Measurements from ENCODE around the gene METTL9. TPM values are rescaled to one million over a fixed set of nuclear protein-coding genes. Genes with fewer than 3 reads are reported as not detected.
A peak's percentile ranks its signal among the peaks of the same experiment; 100 is the strongest.

METTL9 gene
- total and polyA plus RNA-seq, 12 donors = 35.7 to 398 (median 212) TPM

DNA sequence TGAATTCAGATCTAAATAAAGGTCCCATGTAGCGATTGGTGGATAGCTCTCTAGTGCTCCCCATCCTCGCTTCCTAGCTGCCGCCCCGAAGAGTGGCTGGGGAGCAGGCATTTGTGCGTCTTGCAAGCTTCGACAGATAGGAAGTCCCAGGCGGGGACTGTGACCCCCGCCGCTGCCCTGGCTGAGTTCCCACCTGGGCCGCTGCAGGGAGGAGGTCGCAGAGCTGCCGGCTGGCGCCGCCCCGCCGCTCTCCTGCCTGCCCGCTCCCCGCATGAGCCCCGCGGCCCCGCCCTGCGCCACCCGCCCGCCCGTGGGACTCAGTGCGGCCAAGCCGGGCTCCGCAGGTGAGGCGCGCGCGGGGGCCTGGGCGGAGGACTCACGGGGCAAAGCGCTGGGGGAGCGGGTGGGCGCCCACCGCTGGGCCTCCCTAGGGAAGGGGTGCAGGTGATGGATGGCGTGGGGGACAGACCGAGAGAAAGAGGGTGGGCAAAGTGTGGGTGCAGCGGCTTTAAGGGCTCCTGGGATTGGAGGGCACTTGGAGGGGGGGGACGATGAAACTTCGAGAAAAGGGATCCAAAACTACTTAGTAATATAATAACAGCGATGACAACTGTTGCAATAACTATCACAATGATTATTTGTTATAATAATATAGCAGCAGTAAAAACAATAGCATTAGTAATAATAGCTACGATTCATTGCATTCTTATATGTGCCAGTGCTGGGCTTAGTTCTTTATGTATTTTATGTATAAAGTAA is 64.7 kb downstream of the METTL9 start, which contains the start of gene OTOA:
TSS of gene OTOA (plus strand) at position 80 of the 759 bp plus-strand sequence. CDS start 14,547 bp downstream, outside the sequence.
- Histone ChIP-seq H3K27ac (no peak within 1 kb of the TSS), H3K4me1 (replicated peaks in 1 of 2) (peaks cover 0 to 5% of the 10 kb centered on the region in 2 donors), H3K9me3 (replicated peaks in 1 of 3) (no peaks in the 10 kb centered on the region), H3K4me3 (peak within 1 kb of the TSS in 1 of 4 donors; percentile 48), H3K36me3 (replicated peaks in 1 of 2) (no peaks in the 10 kb centered on the region), H3K27me3 (no peaks in the 10 kb centered on the region)
- TF ChIP-seq, protein P1, sequence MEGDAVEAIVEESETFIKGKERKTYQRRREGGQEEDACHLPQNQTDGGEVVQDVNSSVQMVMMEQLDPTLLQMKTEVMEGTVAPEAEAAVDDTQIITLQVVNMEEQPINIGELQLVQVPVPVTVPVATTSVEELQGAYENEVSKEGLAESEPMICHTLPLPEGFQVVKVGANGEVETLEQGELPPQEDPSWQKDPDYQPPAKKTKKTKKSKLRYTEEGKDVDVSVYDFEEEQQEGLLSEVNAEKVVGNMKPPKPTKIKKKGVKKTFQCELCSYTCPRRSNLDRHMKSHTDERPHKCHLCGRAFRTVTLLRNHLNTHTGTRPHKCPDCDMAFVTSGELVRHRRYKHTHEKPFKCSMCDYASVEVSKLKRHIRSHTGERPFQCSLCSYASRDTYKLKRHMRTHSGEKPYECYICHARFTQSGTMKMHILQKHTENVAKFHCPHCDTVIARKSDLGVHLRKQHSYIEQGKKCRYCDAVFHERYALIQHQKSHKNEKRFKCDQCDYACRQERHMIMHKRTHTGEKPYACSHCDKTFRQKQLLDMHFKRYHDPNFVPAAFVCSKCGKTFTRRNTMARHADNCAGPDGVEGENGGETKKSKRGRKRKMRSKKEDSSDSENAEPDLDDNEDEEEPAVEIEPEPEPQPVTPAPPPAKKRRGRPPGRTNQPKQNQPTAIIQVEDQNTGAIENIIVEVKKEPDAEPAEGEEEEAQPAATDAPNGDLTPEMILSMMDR (IDR thresholded peaks at IDR 0.05) = no peak
- TF ChIP-seq POLR2A (IDR thresholded peaks at IDR 0.05) = no peak
- intact Hi-C loops (cut with DNase I) = no loop called here
- 6 to 24% (median 16%) methylated on average over 11 to 45 of the region's 45 CpGs for WGBS, 4 donors
- peak in 2 of 7 donors; percentile 19 to 30 for DNase-seq

DNA sequence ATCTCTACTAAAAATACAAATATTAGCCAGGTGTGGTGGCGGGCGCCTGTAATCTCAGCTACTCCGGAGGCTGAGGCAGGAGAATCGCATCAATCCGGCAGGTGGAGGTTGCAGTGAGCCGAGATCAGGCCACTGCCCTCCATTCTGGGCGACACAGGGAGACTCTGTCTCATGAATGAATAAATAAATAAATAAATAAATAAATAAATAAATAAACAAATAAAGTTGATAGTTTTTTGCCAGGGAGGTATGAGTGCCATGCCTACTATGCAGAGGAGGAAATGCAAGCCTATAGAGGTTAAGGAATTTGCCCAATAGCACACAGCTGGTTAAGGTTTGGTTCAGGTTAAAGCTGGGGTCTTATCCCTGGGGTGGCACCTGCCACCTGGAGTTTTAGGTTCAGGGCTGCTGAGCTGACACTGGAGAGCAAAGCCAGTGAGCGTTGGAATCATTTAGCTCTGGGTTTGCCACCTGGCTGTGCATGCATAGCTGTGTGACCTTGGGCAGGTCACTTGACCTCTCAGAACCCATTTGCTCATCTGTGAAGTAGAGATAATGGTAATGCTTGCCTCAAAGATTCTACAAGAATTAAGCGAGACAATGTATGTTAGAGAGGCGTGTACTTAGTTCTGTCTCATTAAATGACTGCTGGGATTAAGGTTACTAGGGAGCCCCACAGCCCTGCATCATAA is 65.6 kb downstream of the METTL9 start:
- Histone ChIP-seq H3K9me3 (replicated peaks in 1 of 3) (no peaks in the 10 kb centered on the region), H3K27ac (no peak overlapping the region), H3K4me3 (no peak overlapping the region), H3K4me1 (replicated peaks in 1 of 2) (peaks cover 0 to 5% of the 10 kb centered on the region in 2 donors), H3K36me3 (replicated peaks in 1 of 2) (no peaks in the 10 kb centered on the region), H3K27me3 (no peaks in the 10 kb centered on the region)
- WGBS, 4 donors = 85 to 92% (median 86%) methylated on average over 10 of the region's 10 CpGs
- no peak for TF ChIP-seq POLR2A (IDR thresholded peaks at IDR 0.05)
- TF ChIP-seq, protein P1 (IDR thresholded peaks at IDR 0.05) = no peak
- intact Hi-C loops (cut with DNase I) = no loop called here
- no peak for DNase-seq

DNA sequence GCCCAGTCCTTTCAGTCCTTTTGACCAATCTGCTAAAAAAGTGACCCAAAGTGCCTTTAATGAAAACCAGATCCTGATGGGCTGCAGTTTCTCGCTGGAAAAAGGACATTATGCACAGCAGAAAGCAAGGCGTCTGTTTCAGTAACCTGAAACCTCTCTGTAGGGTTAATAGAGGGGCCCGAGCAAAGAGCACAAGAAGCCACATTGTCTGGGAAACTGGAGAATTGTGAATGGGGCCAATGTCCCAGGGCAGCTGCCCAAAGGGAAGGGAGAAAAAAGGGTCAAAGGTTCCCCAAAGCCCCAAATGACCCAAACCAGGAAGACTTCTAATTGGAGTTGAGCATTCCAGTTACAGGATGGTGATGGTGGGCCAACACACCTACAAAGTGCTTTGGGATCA is 67.4 kb downstream of the METTL9 start:
- TF ChIP-seq, protein P1 (IDR thresholded peaks at IDR 0.05) = no peak
- no peak for TF ChIP-seq POLR2A (IDR thresholded peaks at IDR 0.05)
- DNase-seq = no peak
- no peaks in the 10 kb centered on the region for H3K9me3 ChIP-seq (replicated peaks in 1 of 3)
- H3K36me3 ChIP-seq (replicated peaks in 1 of 2) = no peaks in the 10 kb centered on the region
- 66 to 83% (median 75%) methylated on average over 3 of the region's 3 CpGs for WGBS, 4 donors
- H3K4me3 ChIP-seq = no peak overlapping the region
- intact Hi-C loops (cut with DNase I) = no loop called here
- no peak overlapping the region for H3K27ac ChIP-seq
- peaks cover 0 to 5% of the 10 kb centered on the region in 2 donors for H3K4me1 ChIP-seq (replicated peaks in 1 of 2)
- no peaks in the 10 kb centered on the region for H3K27me3 ChIP-seq

DNA sequence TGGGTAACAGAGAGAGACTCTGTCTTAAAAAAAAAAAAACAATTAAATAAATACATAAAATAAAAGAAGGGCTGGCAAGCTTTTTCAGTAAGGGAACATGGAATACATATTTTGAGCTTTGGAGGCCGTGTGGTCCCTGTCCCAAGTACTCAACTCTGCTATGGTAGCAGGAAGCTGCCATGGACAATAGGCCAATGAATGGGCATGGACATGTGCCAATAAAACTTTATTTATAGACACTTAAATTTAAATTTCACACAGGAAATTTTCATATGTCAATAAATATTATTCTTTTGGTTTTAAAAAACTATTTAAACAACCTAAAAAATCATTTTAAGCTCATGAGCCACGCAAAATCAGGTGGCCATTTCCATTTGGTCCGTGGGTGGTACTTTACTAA is 68.2 kb downstream of the METTL9 start:
- intact Hi-C loops (cut with DNase I) = no loop called here
- TF ChIP-seq, protein P1 (IDR thresholded peaks at IDR 0.05) = no peak
- TF ChIP-seq POLR2A (IDR thresholded peaks at IDR 0.05) = no peak
- no peaks in the 10 kb centered on the region for H3K27me3 ChIP-seq
- peaks cover 0 to 5% of the 10 kb centered on the region in 2 donors for H3K4me1 ChIP-seq (replicated peaks in 1 of 2)
- no peaks in the 10 kb centered on the region for H3K36me3 ChIP-seq (replicated peaks in 1 of 2)
- no peaks in the 10 kb centered on the region for H3K9me3 ChIP-seq (replicated peaks in 1 of 3)
- H3K27ac ChIP-seq = no peak overlapping the region
- DNase-seq = no peak
- no peak overlapping the region for H3K4me3 ChIP-seq
- WGBS, 4 donors = 80 to 96% (median 90%) methylated on average over 3 of the region's 3 CpGs
